HCT116 (cell line): ENCODE data around the gene USP10. TPM values are rescaled to one million over a fixed set of nuclear protein-coding genes. Genes with fewer than 3 reads are reported as not detected.

ENCODE experiments used
- ATAC-seq: fragments of 200-7000 bp; cut with Tn5 transposase; 2 replicates; pipeline ENCODE4 v1.9.1; 2020; ENCODE audit warnings: mild to moderate bottlenecking, moderate library complexity
- BruUV-seq: library from RNA; stranded (reverse); fragments of 400-500 nt; replicated peaks from 2 replicates; lab custom pipeline; 2021; lab: Mats Ljungman, UMichigan
- CTCF ChIA-PET: fragments of 300-600 bp; sonication (Branson Sonifier 250); formaldehyde crosslinking; loops from one replicate; lab custom pipeline; 2021; ENCODE audit warnings: antibody characterized with exemption; lab: Charles Lee
- POLR2A ChIA-PET: fragments of 300-600, 350-600 bp; sonication (Branson Sonifier 250); formaldehyde crosslinking; loops from one replicate; lab custom pipeline; 2021; ENCODE audit warnings: antibody characterized with exemption; lab: Charles Lee
- RAD21 ChIA-PET, 2 experiments: fragments of 300-600 bp; sonication (Branson Sonifier 250); formaldehyde crosslinking; loops; one replicate each; lab custom pipeline; 2023; ENCODE audit warnings: low total read pairs in 2 of 2; ENCODE audit not compliant: uncharacterized antibody in 2 of 2, unreplicated experiment in 2 of 2, low non-redundant PET in 1 of 2; lab: Charles Lee
- DNase-seq: peaks from one replicate; pipeline ENCODE4 v3.0.0-alpha.2; 2010; ENCODE audit warnings: low read depth, low spot score
- H2AFZ ChIP-seq: fragments of 200-600 bp; shearing (Covaris generic), sonication (generic); 2 replicates; pipeline ENCODE4 v1.6.1; 2017; ENCODE audit warnings: low read depth, mixed run types, mixed read lengths, antibody characterized with exemption, low read length; ENCODE audit not compliant: poor library complexity, severe bottlenecking
- H3K27ac ChIP-seq: 2 replicates; pipeline ENCODE4 v1.5.1; 2012; ENCODE audit warnings: low read depth, low read length
- H3K27me3 ChIP-seq: fragments of 200-600 bp; sonication (generic); 2 replicates; pipeline ENCODE4 v1.6.1; 2016; ENCODE audit warnings: mixed run types, low read length, mixed read lengths; ENCODE audit not compliant: insufficient read depth
- H3K36me3 ChIP-seq, 2 experiments: fragments of 200-500 bp in 1 of 2; fragments of 200-600 bp in 1 of 2; sonication (Bioruptor generic) in 1 of 2; sonication (generic) in 1 of 2; 2 replicates each; pipeline versions ENCODE4 v1.5.1 to v1.6.1; 2014 to 2016; ENCODE audit warnings: low read length in 2 of 2, inconsistent platforms in 1 of 2, mixed read lengths in 1 of 2, mixed run types in 1 of 2; ENCODE audit not compliant: insufficient read depth in 2 of 2, control insufficient read depth in 1 of 2
- H3K4me1 ChIP-seq, 2 experiments: fragments of 200-600 bp in 1 of 2; sonication (generic) in 1 of 2; 2 replicates each; pipeline versions ENCODE4 v1.5.1 to v1.6.1; 2012 to 2017; ENCODE audit warnings: low read length in 2 of 2, inconsistent platforms in 1 of 2, mild to moderate bottlenecking in 1 of 2, mixed read lengths in 1 of 2, mixed run types in 1 of 2, moderate library complexity in 1 of 2; ENCODE audit not compliant: insufficient read depth in 2 of 2, control insufficient read depth in 1 of 2
- H3K4me2 ChIP-seq: fragments of 200-600 bp; sonication (generic); 2 replicates; pipeline ENCODE4 v1.6.1; 2017; ENCODE audit warnings: mixed run types, low read length, mixed read lengths
- H3K4me3 ChIP-seq, 2 experiments: fragments of 200-600 bp in 1 of 2; sonication (generic) in 1 of 2; replicated peaks in 1 of 2; 2 replicates each; pipeline ENCODE4 v1.5.1; 2011 to 2016; ENCODE audit warnings: low read length in 2 of 2, control low read depth in 1 of 2, low read depth in 1 of 2, mild to moderate bottlenecking in 1 of 2, mixed read lengths in 1 of 2, mixed run types in 1 of 2
- H3K79me2 ChIP-seq: fragments of 200-600 bp; sonication (generic); 2 replicates; pipeline ENCODE4 v1.6.1; 2017; ENCODE audit warnings: mild to moderate bottlenecking, mixed run types, low read length, moderate library complexity, mixed read lengths; ENCODE audit not compliant: insufficient read depth
- H3K9ac ChIP-seq: fragments of 200-600 bp; sonication (generic); 2 replicates; pipeline ENCODE4 v1.6.1; 2016; ENCODE audit warnings: low read length, mixed read lengths
- H3K9me2 ChIP-seq: fragments of 200-600 bp; sonication (generic), shearing (Covaris generic); 2 replicates; pipeline ENCODE4 v1.6.1; 2017; ENCODE audit warnings: mixed run types, mild to moderate bottlenecking, moderate library complexity; ENCODE audit not compliant: insufficient read depth
- H3K9me3 ChIP-seq, 2 experiments: fragments of 200-500 bp in 1 of 2; fragments of 200-600 bp in 1 of 2; sonication (Bioruptor generic) in 1 of 2; sonication (generic) in 1 of 2; 2 replicates each; pipeline ENCODE4 v1.6.1; 2014 to 2017; ENCODE audit warnings: low read length in 2 of 2, mixed read lengths in 2 of 2, inconsistent platforms in 1 of 2, low read depth in 1 of 2, mild to moderate bottlenecking in 1 of 2, mixed run types in 1 of 2, moderate library complexity in 1 of 2; ENCODE audit not compliant: control insufficient read depth in 1 of 2, insufficient read depth in 1 of 2
- H4K20me1 ChIP-seq: fragments of 200-600 bp; sonication (generic), shearing (Covaris generic); 2 replicates; pipeline ENCODE4 v1.6.1; 2017; ENCODE audit warnings: mixed run types, mild to moderate bottlenecking, moderate library complexity; ENCODE audit not compliant: insufficient read depth
- CEBPB ChIP-seq: IDR thresholded peaks from 2 replicates; pipeline ENCODE4 v1.6.1; 2012; ENCODE audit warnings: low read depth
- POLR2A ChIP-seq: IDR thresholded peaks from 2 replicates; pipeline ENCODE4 v1.7.0; 2011; ENCODE audit warnings: borderline replicate concordance; ENCODE audit not compliant: insufficient read depth, insufficient read length; ENCODE audit errors: extremely low read depth
- POLR2AphosphoS5 ChIP-seq: IDR thresholded peaks from 2 replicates; pipeline ENCODE4 v1.6.1; 2011; ENCODE audit warnings: mild to moderate bottlenecking, low read depth, low read length, moderate library complexity
- SIN3A ChIP-seq: IDR thresholded peaks from 2 replicates; pipeline ENCODE4 v1.6.1; 2012; ENCODE audit warnings: low read depth
- intact Hi-C: fragments of 100-400 bp; cut with micrococcal nuclease; formaldehyde crosslinking; loops from 2 replicates; pipeline ENCODE4 v1.10.0; 2022
- total RNA-seq: library from RNA; stranded (reverse); gene quantifications from one replicate; pipeline ENCODE4 v1.2.1, GENCODE V29; 2021; ENCODE audit not compliant: unreplicated experiment
- TF ChIP-seq, protein P1 (sequence below): IDR thresholded peaks from 2 replicates; pipeline ENCODE4 v1.6.1; 2012; ENCODE audit warnings: low read depth

Gene USP10
- total RNA-seq, 1 experiment from 2014 or later: 175 TPM

DNA sequence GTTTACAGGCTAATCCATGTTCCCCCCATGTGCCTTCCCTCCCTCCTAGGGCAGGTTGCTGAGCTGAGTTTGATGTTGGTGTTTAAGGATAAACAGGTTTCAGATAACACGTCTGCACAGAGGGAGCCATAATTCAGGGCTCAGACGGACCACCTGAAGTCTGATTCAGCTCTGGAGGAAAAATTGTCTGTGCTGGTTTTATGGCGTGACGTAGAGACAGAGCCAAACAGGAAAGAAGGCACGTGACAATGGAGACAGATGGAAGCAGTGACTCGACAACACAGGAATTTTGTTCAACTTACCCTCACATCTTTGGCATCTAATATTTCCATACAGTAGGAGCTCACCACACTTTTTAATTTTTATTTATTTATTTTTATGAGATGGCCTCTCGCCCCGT lies 10.7 kb upstream of the USP10 start (continued):
- TF ChIP-seq, protein P1, sequence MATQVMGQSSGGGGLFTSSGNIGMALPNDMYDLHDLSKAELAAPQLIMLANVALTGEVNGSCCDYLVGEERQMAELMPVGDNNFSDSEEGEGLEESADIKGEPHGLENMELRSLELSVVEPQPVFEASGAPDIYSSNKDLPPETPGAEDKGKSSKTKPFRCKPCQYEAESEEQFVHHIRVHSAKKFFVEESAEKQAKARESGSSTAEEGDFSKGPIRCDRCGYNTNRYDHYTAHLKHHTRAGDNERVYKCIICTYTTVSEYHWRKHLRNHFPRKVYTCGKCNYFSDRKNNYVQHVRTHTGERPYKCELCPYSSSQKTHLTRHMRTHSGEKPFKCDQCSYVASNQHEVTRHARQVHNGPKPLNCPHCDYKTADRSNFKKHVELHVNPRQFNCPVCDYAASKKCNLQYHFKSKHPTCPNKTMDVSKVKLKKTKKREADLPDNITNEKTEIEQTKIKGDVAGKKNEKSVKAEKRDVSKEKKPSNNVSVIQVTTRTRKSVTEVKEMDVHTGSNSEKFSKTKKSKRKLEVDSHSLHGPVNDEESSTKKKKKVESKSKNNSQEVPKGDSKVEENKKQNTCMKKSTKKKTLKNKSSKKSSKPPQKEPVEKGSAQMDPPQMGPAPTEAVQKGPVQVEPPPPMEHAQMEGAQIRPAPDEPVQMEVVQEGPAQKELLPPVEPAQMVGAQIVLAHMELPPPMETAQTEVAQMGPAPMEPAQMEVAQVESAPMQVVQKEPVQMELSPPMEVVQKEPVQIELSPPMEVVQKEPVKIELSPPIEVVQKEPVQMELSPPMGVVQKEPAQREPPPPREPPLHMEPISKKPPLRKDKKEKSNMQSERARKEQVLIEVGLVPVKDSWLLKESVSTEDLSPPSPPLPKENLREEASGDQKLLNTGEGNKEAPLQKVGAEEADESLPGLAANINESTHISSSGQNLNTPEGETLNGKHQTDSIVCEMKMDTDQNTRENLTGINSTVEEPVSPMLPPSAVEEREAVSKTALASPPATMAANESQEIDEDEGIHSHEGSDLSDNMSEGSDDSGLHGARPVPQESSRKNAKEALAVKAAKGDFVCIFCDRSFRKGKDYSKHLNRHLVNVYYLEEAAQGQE: no peak
- TF ChIP-seq SIN3A (no peak), POLR2AphosphoS5 (no peak), CEBPB (no peak), POLR2A (no peak)

DNA sequence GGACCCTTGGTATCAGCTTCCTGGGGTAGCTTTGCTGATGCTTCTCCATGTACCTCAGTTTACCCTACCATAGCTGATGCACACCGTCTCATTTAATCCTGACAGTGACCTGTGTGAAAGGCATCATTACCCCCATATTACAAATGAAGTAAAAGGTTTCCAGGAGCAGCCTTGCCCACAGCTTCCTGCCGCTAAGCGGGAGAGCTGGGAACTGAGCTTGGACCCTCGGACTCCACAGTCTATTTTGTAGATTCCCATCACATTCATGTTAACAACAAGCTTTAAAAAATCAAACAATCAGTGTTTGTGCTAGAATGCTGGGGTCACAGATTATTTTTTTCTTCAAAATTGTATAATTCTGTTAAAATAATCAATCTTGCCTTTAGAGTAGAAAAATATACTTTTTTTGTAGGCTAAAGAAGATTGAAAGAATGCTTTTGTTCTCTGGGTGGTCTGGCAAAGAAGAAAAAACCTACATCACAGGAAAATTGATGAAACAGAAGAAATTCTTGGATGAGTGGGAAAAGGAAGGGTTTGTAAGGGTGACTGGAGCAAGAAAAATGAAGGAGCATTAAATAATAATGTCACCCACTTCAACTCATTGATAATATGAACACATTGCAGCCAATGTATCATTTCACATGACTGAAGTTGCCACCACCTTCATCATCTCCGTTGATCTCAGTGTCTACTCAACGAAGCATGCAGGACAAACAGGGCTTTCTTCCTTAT lies 9.5 kb upstream of the USP10 start:
- ChIA-PET RAD21 (no interaction called here), CTCF (interaction anchor here (5.9 kb wide), 1 partner anchor 17 kb away, joined by 34 read pairs; no protein-coding TSS in a partner anchor), POLR2A (no interaction called here)
- Histone ChIP-seq H3K4me2 (no peak overlapping the region), H3K9me2 (no peaks in the 10 kb centered on the region), H3K4me1 (peaks cover 0 to 4% of the 10 kb centered on the region in 2 experiments; a peak in 1 of 4 replicates), H3K9ac (no peak overlapping the region), H3K4me3 (no peak overlapping the region), H2AFZ (no peak overlapping the region), H3K79me2 (no peaks in the 10 kb centered on the region), H3K27me3 (no peaks in the 10 kb centered on the region), H3K9me3 (no peaks in the 10 kb centered on the region), H3K27ac (no peak overlapping the region), H4K20me1 (no peaks in the 10 kb centered on the region), H3K36me3 (no peaks in the 10 kb centered on the region)
- ATAC-seq (no peak), DNase-seq (no peak)
- no peak for TF ChIP-seq SIN3A
- BruUV-seq: no TSS peak
- intact Hi-C loops: no loop called here
